GM12878 (cell line): Measurements from ENCODE around the gene GLIPR2. TPM values are rescaled to one million over a fixed set of nuclear protein-coding genes. Genes with fewer than 3 reads are reported as not detected.

Source experiments
- BCL11A ChIP-seq: IDR thresholded peaks from 2 replicates; pipeline ENCODE4 v1.6.1; 2011; ENCODE audit warnings: low read depth, low read length
- BHLHE40 ChIP-seq, 2 experiments: fragments of 450-650 bp in 1 of 2; IDR thresholded peaks; 2 replicates each; pipeline ENCODE4 v1.6.1; 2011 to 2017; ENCODE audit warnings: low read depth in 2 of 2, borderline replicate concordance in 1 of 2, improper control_type of control experiment in 1 of 2, low read length in 1 of 2, mild to moderate bottlenecking in 1 of 2
- CBFB ChIP-seq: IDR thresholded peaks from 2 replicates; pipeline ENCODE4 v1.6.1; 2016; ENCODE audit warnings: antibody characterized with exemption, low read depth
- CBX3 ChIP-seq: fragments of 200-600 bp; sonication (generic); IDR thresholded peaks from 2 replicates; pipeline ENCODE4 v1.6.1; 2016; ENCODE audit warnings: low read depth, borderline replicate concordance
- CBX5 ChIP-seq: sonication (generic); IDR thresholded peaks from 2 replicates; pipeline ENCODE4 v1.6.1; 2016; ENCODE audit warnings: low read depth, moderate library complexity, mild to moderate bottlenecking, inconsistent platforms
- CHD1 ChIP-seq: IDR thresholded peaks from 2 replicates; pipeline ENCODE4 v1.6.1; 2012; ENCODE audit warnings: low read depth, low read length, improper control_type of control experiment
- CHD2 ChIP-seq: IDR thresholded peaks from 2 replicates; pipeline ENCODE4 v1.6.1; 2011; ENCODE audit warnings: low read depth, low read length, improper control_type of control experiment, borderline replicate concordance
- CREM ChIP-seq: IDR thresholded peaks from 2 replicates; pipeline ENCODE4 v1.6.1; 2014; ENCODE audit warnings: antibody characterized with exemption, low read depth
- EGR1 ChIP-seq, 2 experiments: IDR thresholded peaks; 1 replicate in 1 of 2; 2 replicates in 1 of 2; pipeline ENCODE4 v1.6.1; 2011 to 2012; ENCODE audit warnings: low read depth in 2 of 2, low read length in 2 of 2, borderline replicate concordance in 1 of 2, mild to moderate bottlenecking in 1 of 2, moderate library complexity in 1 of 2
- ETV6 ChIP-seq, 2 experiments: fragments of 450-650 bp in 1 of 2; IDR thresholded peaks in 1 of 2; conservative IDR thresholded peaks in 1 of 2; 2 replicates each; pipeline ENCODE4 v1.6.1; 2014; ENCODE audit warnings: antibody characterized with exemption in 1 of 2, borderline replicate concordance in 1 of 2, low read depth in 1 of 2, mild to moderate bottlenecking in 1 of 2, moderate library complexity in 1 of 2
- HCFC1 ChIP-seq: fragments of 150-350 bp; IDR thresholded peaks from 2 replicates; pipeline ENCODE4 v1.6.1; 2014; ENCODE audit warnings: low read length
- IKZF2 ChIP-seq, 2 experiments: fragments of 450-650 bp; IDR thresholded peaks; 2 replicates each; pipeline ENCODE4 v1.6.1; 2017; ENCODE audit warnings: mild to moderate bottlenecking in 2 of 2, moderate library complexity in 2 of 2
- IRF4 ChIP-seq: IDR thresholded peaks from 2 replicates; pipeline ENCODE4 v1.6.1; 2011; ENCODE audit warnings: low read depth, low read length
- NFXL1 ChIP-seq: fragments of 450-650 bp; IDR thresholded peaks from 2 replicates; pipeline ENCODE4 v1.6.1; 2017; ENCODE audit warnings: antibody characterized with exemption, mild to moderate bottlenecking, borderline replicate concordance
- NFYA ChIP-seq: IDR thresholded peaks from 2 replicates; pipeline ENCODE4 v1.6.1; 2011; ENCODE audit warnings: low read depth, mild to moderate bottlenecking, low read length, improper control_type of control experiment, borderline replicate concordance
- NFYB ChIP-seq: IDR thresholded peaks from 2 replicates; pipeline ENCODE4 v1.6.1; 2011; ENCODE audit warnings: low read depth, mild to moderate bottlenecking, low read length, improper control_type of control experiment, moderate library complexity; ENCODE audit not compliant: insufficient read depth
- POLR2A ChIP-seq: IDR thresholded peaks from 2 replicates; pipeline ENCODE4 v1.6.1; 2011; ENCODE audit warnings: low read depth, mild to moderate bottlenecking, low read length
- RAD51 ChIP-seq: fragments of 450-650 bp; IDR thresholded peaks from 2 replicates; pipeline ENCODE4 v1.6.1; 2016; ENCODE audit warnings: moderate library complexity, mild to moderate bottlenecking, inconsistent platforms
- RFX5 ChIP-seq: IDR thresholded peaks from 2 replicates; pipeline ENCODE4 v1.6.1; 2011; ENCODE audit warnings: low read depth, low read length, improper control_type of control experiment
- SREBF1 ChIP-seq: IDR thresholded peaks from 2 replicates; pipeline ENCODE4 v1.6.1; 2012; ENCODE audit warnings: mild to moderate bottlenecking, low read length
- ZNF217 ChIP-seq: fragments of 450-650 bp; IDR thresholded peaks from 2 replicates; pipeline ENCODE4 v1.6.1; 2017; ENCODE audit warnings: antibody characterized with exemption, mild to moderate bottlenecking
- ZNF24 ChIP-seq: fragments of 450-650 bp; IDR thresholded peaks from 2 replicates; pipeline ENCODE4 v1.6.1; 2017; ENCODE audit warnings: antibody characterized with exemption, mild to moderate bottlenecking
- ZNF384 ChIP-seq: IDR thresholded peaks from 2 replicates; pipeline ENCODE4 v1.6.1; 2012; ENCODE audit warnings: low read depth, mild to moderate bottlenecking, low read length, improper control_type of control experiment, borderline replicate concordance
- polyA plus RNA-seq, 11 experiments: library from polyadenylated mRNA; depleted of rRNA in 4 of 11; unstranded in 6 of 11; stranded (reverse) in 5 of 11; fragments of >200 nt; fragmentation: Nextera tagmentation in 4 of 11; fragmentation: Illumina TruSeq in 1 of 11; extraction: Ambion mirVana in 4 of 11; extraction: Trizol in 1 of 11; gene quantifications; 1 replicate in 1 of 11; 2 replicates in 10 of 11; pipeline versions ENCODE4 v1.2.1 to v1.2.3, GENCODE V29; 2011 to 2016; ENCODE audit warnings: inconsistent platforms in 2 of 11, missing spikeins in 2 of 11, low read depth in 1 of 11
- total RNA-seq, 4 experiments: library from RNA; depleted of rRNA in 3 of 4; stranded (reverse); fragments of >200 nt in 3 of 4; fragmentation: Illumina TruSeq in 1 of 4; extraction: Trizol in 1 of 4; gene quantifications; 2 replicates each; pipeline versions ENCODE4 v1.2.1 to v1.2.3, GENCODE V29; 2013 to 2021
- TF ChIP-seq, protein P1 (sequence below): fragments of 450-650 bp; IDR thresholded peaks from 2 replicates; pipeline ENCODE4 v1.6.1; 2016; ENCODE audit warnings: mild to moderate bottlenecking
- TF ChIP-seq, protein P2 (sequence below): fragments of 450-650 bp; formaldehyde crosslinking; IDR thresholded peaks from 2 replicates; pipeline ENCODE4 v1.4.0; 2020; ENCODE audit warnings: mild to moderate bottlenecking, moderate library complexity
- TF ChIP-seq, protein P3 (sequence below): fragments of 450-650 bp; IDR thresholded peaks from 2 replicates; pipeline ENCODE4 v1.6.1; 2014; ENCODE audit warnings: mild to moderate bottlenecking

Gene GLIPR2
- total and polyA plus RNA-seq, 10 of the 15 experiments (the other 5 are each of a cell fraction or from before 2014, with no cell fraction given), result 0.41 to 3.5 (median 2.2) TPM

DNA sequence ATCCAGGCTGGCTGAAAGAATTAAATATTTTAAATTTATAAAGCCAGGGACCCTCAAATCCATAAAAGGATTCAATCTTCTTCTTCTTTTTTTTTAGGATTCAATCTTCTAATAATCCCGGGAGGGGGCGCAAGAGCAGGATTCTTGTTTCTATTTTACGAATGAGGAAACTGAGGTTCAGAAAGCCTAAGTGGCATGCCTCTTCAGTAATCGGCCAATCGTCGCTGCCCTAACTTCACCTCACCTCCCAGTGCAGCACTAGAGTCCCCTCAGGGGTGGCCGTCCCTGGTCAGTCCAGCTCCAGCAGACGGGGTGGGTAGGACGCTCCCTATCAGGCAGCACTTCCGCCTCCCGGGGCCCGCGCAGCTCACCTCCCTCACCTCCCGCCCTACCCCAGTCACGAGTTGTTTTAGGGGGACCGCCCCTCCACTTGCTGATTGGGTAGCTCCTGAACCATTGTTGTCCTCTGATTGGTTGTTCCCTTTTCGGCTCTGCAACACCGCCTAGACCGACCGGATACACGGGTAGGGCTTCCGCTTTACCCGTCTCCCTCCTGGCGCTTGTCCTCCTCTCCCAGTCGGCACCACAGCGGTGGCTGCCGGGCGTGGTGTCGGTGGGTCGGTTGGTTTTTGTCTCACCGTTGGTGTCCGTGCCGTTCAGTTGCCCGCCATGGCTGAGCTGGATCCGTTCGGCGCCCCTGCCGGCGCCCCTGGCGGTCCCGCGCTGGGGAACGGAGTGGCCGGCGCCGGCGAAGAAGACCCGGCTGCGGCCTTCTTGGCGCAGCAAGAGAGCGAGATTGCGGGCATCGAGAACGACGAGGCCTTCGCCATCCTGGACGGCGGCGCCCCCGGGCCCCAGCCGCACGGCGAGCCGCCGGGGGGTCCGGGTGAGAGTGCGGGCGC lies 54.1 kb downstream of the GLIPR2 start, which contains the start of gene CLTA (continued):
- TF ChIP-seq RFX5 (peak; percentile 76), CHD2 (peak; percentile 87), IRF4 (no peak), CBX3 (no peak), IKZF2 (IDR thresholded peaks at IDR 0.05) (peak; percentile 40 to 56; a peak in 2 of 4 replicates), NFXL1 (no peak), NFYA (no peak; the same call in 1 of the 2 replicates), HCFC1 (no peak; the same call in 1 of the 2 replicates), SREBF1 (no peak), CREM (peak; percentile 28; the same call in 1 of the 2 replicates), ZNF384 (peak; percentile 57), ZNF24 (no peak), POLR2A (peak; percentile 100), NFYB (peak; percentile 96), BHLHE40 (IDR thresholded peaks at IDR 0.05; ENCODE audit: borderline replicate concordance in 1 of 2, low read depth in 2 of 2, low read length in 1 of 2) (peak; percentile 83 to 89), CHD1 (no peak), RAD51 (peak; percentile 83), BCL11A (no peak), CBFB (peak; percentile 69; the same call in 1 of the 2 replicates), EGR1 (IDR thresholded peaks at IDR 0.05; ENCODE audit: borderline replicate concordance in 1 of 2, low read depth in 2 of 2, low read length in 2 of 2) (no peak), ETV6 (conservative IDR thresholded peaks at IDR 0.05 in 1 of 2, IDR thresholded peaks at IDR 0.05 in 1 of 2; ENCODE audit: borderline replicate concordance in 1 of 2, low read depth in 1 of 2) (no peak), CBX5 (no peak), ZNF217 (no peak)
- TF ChIP-seq, protein P1, sequence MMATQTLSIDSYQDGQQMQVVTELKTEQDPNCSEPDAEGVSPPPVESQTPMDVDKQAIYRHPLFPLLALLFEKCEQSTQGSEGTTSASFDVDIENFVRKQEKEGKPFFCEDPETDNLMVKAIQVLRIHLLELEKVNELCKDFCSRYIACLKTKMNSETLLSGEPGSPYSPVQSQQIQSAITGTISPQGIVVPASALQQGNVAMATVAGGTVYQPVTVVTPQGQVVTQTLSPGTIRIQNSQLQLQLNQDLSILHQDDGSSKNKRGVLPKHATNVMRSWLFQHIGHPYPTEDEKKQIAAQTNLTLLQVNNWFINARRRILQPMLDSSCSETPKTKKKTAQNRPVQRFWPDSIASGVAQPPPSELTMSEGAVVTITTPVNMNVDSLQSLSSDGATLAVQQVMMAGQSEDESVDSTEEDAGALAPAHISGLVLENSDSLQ, result no peak; the same call in none of the 2 replicates
- TF ChIP-seq, protein P2, sequence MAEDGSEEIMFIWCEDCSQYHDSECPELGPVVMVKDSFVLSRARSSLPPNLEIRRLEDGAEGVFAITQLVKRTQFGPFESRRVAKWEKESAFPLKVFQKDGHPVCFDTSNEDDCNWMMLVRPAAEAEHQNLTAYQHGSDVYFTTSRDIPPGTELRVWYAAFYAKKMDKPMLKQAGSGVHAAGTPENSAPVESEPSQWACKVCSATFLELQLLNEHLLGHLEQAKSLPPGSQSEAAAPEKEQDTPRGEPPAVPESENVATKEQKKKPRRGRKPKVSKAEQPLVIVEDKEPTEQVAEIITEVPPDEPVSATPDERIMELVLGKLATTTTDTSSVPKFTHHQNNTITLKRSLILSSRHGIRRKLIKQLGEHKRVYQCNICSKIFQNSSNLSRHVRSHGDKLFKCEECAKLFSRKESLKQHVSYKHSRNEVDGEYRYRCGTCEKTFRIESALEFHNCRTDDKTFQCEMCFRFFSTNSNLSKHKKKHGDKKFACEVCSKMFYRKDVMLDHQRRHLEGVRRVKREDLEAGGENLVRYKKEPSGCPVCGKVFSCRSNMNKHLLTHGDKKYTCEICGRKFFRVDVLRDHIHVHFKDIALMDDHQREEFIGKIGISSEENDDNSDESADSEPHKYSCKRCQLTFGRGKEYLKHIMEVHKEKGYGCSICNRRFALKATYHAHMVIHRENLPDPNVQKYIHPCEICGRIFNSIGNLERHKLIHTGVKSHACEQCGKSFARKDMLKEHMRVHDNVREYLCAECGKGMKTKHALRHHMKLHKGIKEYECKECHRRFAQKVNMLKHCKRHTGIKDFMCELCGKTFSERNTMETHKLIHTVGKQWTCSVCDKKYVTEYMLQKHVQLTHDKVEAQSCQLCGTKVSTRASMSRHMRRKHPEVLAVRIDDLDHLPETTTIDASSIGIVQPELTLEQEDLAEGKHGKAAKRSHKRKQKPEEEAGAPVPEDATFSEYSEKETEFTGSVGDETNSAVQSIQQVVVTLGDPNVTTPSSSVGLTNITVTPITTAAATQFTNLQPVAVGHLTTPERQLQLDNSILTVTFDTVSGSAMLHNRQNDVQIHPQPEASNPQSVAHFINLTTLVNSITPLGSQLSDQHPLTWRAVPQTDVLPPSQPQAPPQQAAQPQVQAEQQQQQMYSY (CRISPR knock-in tag), result no peak
- TF ChIP-seq, protein P3, sequence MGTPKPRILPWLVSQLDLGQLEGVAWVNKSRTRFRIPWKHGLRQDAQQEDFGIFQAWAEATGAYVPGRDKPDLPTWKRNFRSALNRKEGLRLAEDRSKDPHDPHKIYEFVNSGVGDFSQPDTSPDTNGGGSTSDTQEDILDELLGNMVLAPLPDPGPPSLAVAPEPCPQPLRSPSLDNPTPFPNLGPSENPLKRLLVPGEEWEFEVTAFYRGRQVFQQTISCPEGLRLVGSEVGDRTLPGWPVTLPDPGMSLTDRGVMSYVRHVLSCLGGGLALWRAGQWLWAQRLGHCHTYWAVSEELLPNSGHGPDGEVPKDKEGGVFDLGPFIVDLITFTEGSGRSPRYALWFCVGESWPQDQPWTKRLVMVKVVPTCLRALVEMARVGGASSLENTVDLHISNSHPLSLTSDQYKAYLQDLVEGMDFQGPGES, result peak; percentile 63
